Trophoblast cell (in vitro differentiated cells and primary cell): Measurements from ENCODE around the gene GNB3.

Experiments
- DNase-seq, 2 donors: peaks; one replicate each; pipeline ENCODE4 v3.0.0-alpha.2; 2016
- H2AFZ ChIP-seq: 2 replicates; pipeline ENCODE4 v1.6.1; 2013; ENCODE audit warnings: low read length, moderate library complexity, mild to moderate bottlenecking; ENCODE audit not compliant: insufficient read depth, poor library complexity
- H2AK5ac ChIP-seq: 2 replicates; pipeline ENCODE4 v1.6.1; 2013; ENCODE audit warnings: mild to moderate bottlenecking, low read length
- H2BK120ac ChIP-seq: 2 replicates; pipeline ENCODE4 v1.6.1; 2013; ENCODE audit warnings: low read length, mild to moderate bottlenecking, moderate library complexity; ENCODE audit not compliant: insufficient read depth, poor library complexity
- H2BK12ac ChIP-seq: 2 replicates; pipeline ENCODE4 v1.6.1; 2013; ENCODE audit warnings: mild to moderate bottlenecking, low read length, moderate library complexity
- H2BK5ac ChIP-seq: 2 replicates; pipeline ENCODE4 v1.6.1; 2013; ENCODE audit warnings: low read length, low read depth, moderate library complexity, mild to moderate bottlenecking; ENCODE audit not compliant: poor library complexity
- H3K14ac ChIP-seq: 2 replicates; pipeline ENCODE4 v1.6.1; 2013; ENCODE audit warnings: mild to moderate bottlenecking, low read length
- H3K18ac ChIP-seq: 2 replicates; pipeline ENCODE4 v1.6.1; 2013; ENCODE audit warnings: mild to moderate bottlenecking, low read length
- H3K23ac ChIP-seq: 2 replicates; pipeline ENCODE4 v1.6.1; 2013; ENCODE audit warnings: low read length
- H3K27ac ChIP-seq: 2 replicates; pipeline ENCODE4 v1.5.1; 2013; ENCODE audit warnings: low read depth, mild to moderate bottlenecking, inconsistent platforms, low read length, moderate library complexity
- H3K27me3 ChIP-seq: 2 replicates; pipeline ENCODE4 v1.6.1; 2013; ENCODE audit warnings: inconsistent platforms, mild to moderate bottlenecking, low read length, moderate library complexity; ENCODE audit not compliant: insufficient read depth
- H3K36me3 ChIP-seq, 2 experiments: 1 replicate in 1 of 2; 2 replicates in 1 of 2; pipeline ENCODE4 v1.6.1; 2013; ENCODE audit warnings: low read length in 2 of 2, mild to moderate bottlenecking in 2 of 2, moderate library complexity in 1 of 2; ENCODE audit not compliant: insufficient read depth in 2 of 2, control insufficient read depth in 1 of 2
- H3K4ac ChIP-seq: 2 replicates; pipeline ENCODE4 v1.6.1; 2013; ENCODE audit warnings: low read depth, mild to moderate bottlenecking, low read length, moderate library complexity
- H3K4me1 ChIP-seq, 2 experiments: 1 replicate in 1 of 2; 2 replicates in 1 of 2; pipeline ENCODE4 v1.6.1; 2013; ENCODE audit warnings: low read length in 2 of 2, mild to moderate bottlenecking in 2 of 2, moderate library complexity in 1 of 2; ENCODE audit not compliant: insufficient read depth in 2 of 2, control insufficient read depth in 1 of 2
- H3K4me2 ChIP-seq: 2 replicates; pipeline ENCODE4 v1.6.1; 2013; ENCODE audit warnings: inconsistent platforms, mild to moderate bottlenecking, low read length, moderate library complexity
- H3K4me3 ChIP-seq: 2 replicates; pipeline ENCODE4 v1.5.1; 2013; ENCODE audit warnings: mild to moderate bottlenecking, low read depth, low read length, inconsistent platforms
- H3K79me1 ChIP-seq: one replicate; pipeline ENCODE4 v1.6.1; 2013; ENCODE audit warnings: low read length
- H3K79me2 ChIP-seq: 2 replicates; pipeline ENCODE4 v1.6.1; 2013; ENCODE audit warnings: low read length, mild to moderate bottlenecking; ENCODE audit not compliant: control insufficient read depth, insufficient read depth, poor library complexity
- H3K9ac ChIP-seq: 2 replicates; pipeline ENCODE4 v1.6.1; 2013; ENCODE audit warnings: mild to moderate bottlenecking, low read length
- H3K9me3 ChIP-seq: 2 replicates; pipeline ENCODE4 v1.6.1; 2013; ENCODE audit warnings: low read depth, mild to moderate bottlenecking, control low read depth, inconsistent platforms, low read length; ENCODE audit not compliant: insufficient read depth
- H4K12ac ChIP-seq: 2 replicates; pipeline ENCODE4 v1.6.1; 2013; ENCODE audit warnings: low read depth, mild to moderate bottlenecking, low read length, moderate library complexity
- H4K8ac ChIP-seq: 2 replicates; pipeline ENCODE4 v1.6.1; 2013; ENCODE audit warnings: low read depth, mild to moderate bottlenecking, low read length, moderate library complexity
- H4K91ac ChIP-seq: one replicate; pipeline ENCODE4 v1.6.1; 2013; ENCODE audit warnings: low read depth, mild to moderate bottlenecking, low read length, moderate library complexity
- WGBS: extraction: QIAGEN DNeasy Blood & Tissue Kit; methylation state at CpG from one replicate; pipeline ENCODE4 v1.1.7; 2013; ENCODE audit warnings: missing lambda C conversion rate; ENCODE audit not compliant: insufficient read length, insufficient coverage; ENCODE audit errors: extremely low coverage; 5-methylcytosine and 5-hydroxymethylcytosine counted together

The GNB3 gene

GRCh38 chr12:6826734-6827436 is 13.8 kb upstream of the GNB3 start:
- H2BK12ac ChIP-seq = no peak overlapping the region
- no CpG with 5 or more reads among the region's 22 CpGs for WGBS
- H3K9ac ChIP-seq = no peak overlapping the region
- no peak for DNase-seq
- H2BK5ac ChIP-seq = no peak overlapping the region
- H3K4me2 ChIP-seq = peak overlapping the region; percentile 25
- peaks cover 17 to 21% of the 10 kb centered on the region in 2 experiments for H3K36me3 ChIP-seq
- no peak overlapping the region for H4K12ac ChIP-seq
- H3K79me2 ChIP-seq = peaks cover 8% of the 10 kb centered on the region
- H4K8ac ChIP-seq = no peak overlapping the region
- no peak overlapping the region for H3K4me3 ChIP-seq
- no peak overlapping the region for H3K27ac ChIP-seq
- H2AK5ac ChIP-seq = no peak overlapping the region
- no peak overlapping the region for H3K23ac ChIP-seq
- H3K14ac ChIP-seq = no peak overlapping the region
- no peak overlapping the region for H2BK120ac ChIP-seq
- no peak overlapping the region for H3K4ac ChIP-seq
- no peak overlapping the region for H2AFZ ChIP-seq
- H3K4me1 ChIP-seq = peaks cover 8 to 29% of the 10 kb centered on the region in 2 experiments
- H3K9me3 ChIP-seq = no peaks in the 10 kb centered on the region
- no peaks in the 10 kb centered on the region for H3K27me3 ChIP-seq
- no peak overlapping the region for H3K18ac ChIP-seq
- H3K79me1 ChIP-seq = peaks cover 11% of the 10 kb centered on the region
- no peak overlapping the region for H4K91ac ChIP-seq

GRCh38 chr12:6827437-6827911 is 13.3 kb upstream of the GNB3 start:
- no peak overlapping the region for H2BK120ac ChIP-seq
- no peak overlapping the region for H3K4ac ChIP-seq
- H3K79me1 ChIP-seq = peaks cover 10% of the 10 kb centered on the region
- no peaks in the 10 kb centered on the region for H3K9me3 ChIP-seq
- H3K4me1 ChIP-seq = peaks cover 4 to 23% of the 10 kb centered on the region in 2 experiments
- no peak overlapping the region for H3K14ac ChIP-seq
- no peak overlapping the region for H3K23ac ChIP-seq
- no peak overlapping the region for H4K12ac ChIP-seq
- H4K91ac ChIP-seq = no peak overlapping the region
- H3K18ac ChIP-seq = no peak overlapping the region
- H3K4me3 ChIP-seq = no peak overlapping the region
- peaks cover 21 to 25% of the 10 kb centered on the region in 2 experiments for H3K36me3 ChIP-seq
- H3K27me3 ChIP-seq = no peaks in the 10 kb centered on the region
- no peak overlapping the region for H2AK5ac ChIP-seq
- H3K9ac ChIP-seq = no peak overlapping the region
- H2BK5ac ChIP-seq = no peak overlapping the region
- no peak overlapping the region for H2AFZ ChIP-seq
- WGBS = no CpG with 5 or more reads among the region's 8 CpGs
- peaks cover 8% of the 10 kb centered on the region for H3K79me2 ChIP-seq
- no peak overlapping the region for H2BK12ac ChIP-seq
- DNase-seq = peak in 1 of 2 donors; percentile 33
- H3K4me2 ChIP-seq = peak overlapping the region; percentile 25
- H4K8ac ChIP-seq = no peak overlapping the region
- no peak overlapping the region for H3K27ac ChIP-seq

GRCh38 chr12:6827982-6828780 is 12.5 kb upstream of the GNB3 start, which contains the start of gene P3H3:
Gene P3H3 (plus strand): TSS chr12:6828407. CDS start chr12:6828441, 34 bp downstream.
- Histone ChIP-seq H3K79me1 (peaks cover 10% of the 10 kb centered on the region), H2AK5ac (peak within 1 kb of the TSS; percentile 92), H3K79me2 (peaks cover 8% of the 10 kb centered on the region), H3K23ac (no peak within 1 kb of the TSS), H3K18ac (peak within 1 kb of the TSS; percentile 96), H2BK12ac (peak within 1 kb of the TSS; percentile 10), H3K4ac (peak within 1 kb of the TSS; percentile 90), H2BK120ac (peak within 1 kb of the TSS; percentile 81), H3K27me3 (no peaks in the 10 kb centered on the region), H3K4me2 (peak within 1 kb of the TSS; percentile 97), H3K14ac (peak within 1 kb of the TSS; percentile 97), H3K36me3 (peaks cover 21 to 25% of the 10 kb centered on the region in 2 experiments), H2BK5ac (peak within 1 kb of the TSS; percentile 24), H4K12ac (peak within 1 kb of the TSS; percentile 94), H3K4me1 (peaks cover 0 to 20% of the 10 kb centered on the region in 2 experiments), H2AFZ (peak within 1 kb of the TSS; percentile 97), H4K8ac (peak within 1 kb of the TSS; percentile 81), H3K27ac (no peak within 1 kb of the TSS), H3K9ac (peak within 1 kb of the TSS; percentile 82), H3K4me3 (peak within 1 kb of the TSS; percentile 82), H4K91ac (peak within 1 kb of the TSS; percentile 91), H3K9me3 (no peaks in the 10 kb centered on the region)
- peak in 1 of 2 donors; percentile 18 for DNase-seq
- WGBS = no CpG with 5 or more reads among the region's 60 CpGs

- H3K23ac ChIP-seq = no peak overlapping the region
- peak overlapping the region; percentile 90 for H3K4ac ChIP-seq
- peaks cover 0 to 16% of the 10 kb centered on the region in 2 experiments for H3K4me1 ChIP-seq
- H2BK5ac ChIP-seq = peak overlapping the region; percentile 24
- peak overlapping the region; percentile 97 for H3K14ac ChIP-seq
- peak overlapping the region; percentile 92 for H2AK5ac ChIP-seq
- H3K36me3 ChIP-seq = peaks cover 28 to 32% of the 10 kb centered on the region in 2 experiments
- peak overlapping the region; percentile 81 for H4K8ac ChIP-seq
- peak overlapping the region; percentile 91 for H4K91ac ChIP-seq
- H3K9me3 ChIP-seq = no peaks in the 10 kb centered on the region
- peak overlapping the region; percentile 94 for H4K12ac ChIP-seq
- H3K79me1 ChIP-seq = peaks cover 10% of the 10 kb centered on the region
- H3K27ac ChIP-seq = no peak overlapping the region
- H3K4me2 ChIP-seq = peak overlapping the region; percentile 97
- H3K4me3 ChIP-seq = peak overlapping the region; percentile 82
- H2AFZ ChIP-seq = peak overlapping the region; percentile 97
- H3K9ac ChIP-seq = peak overlapping the region; percentile 82
- WGBS = no CpG with 5 or more reads among the region's 71 CpGs
- H2BK120ac ChIP-seq = peak overlapping the region; percentile 81
- no peak for DNase-seq
- peaks cover 8% of the 10 kb centered on the region for H3K79me2 ChIP-seq
- H2BK12ac ChIP-seq = peak overlapping the region; percentile 10
- H3K18ac ChIP-seq = peak overlapping the region; percentile 96
- H3K27me3 ChIP-seq = no peaks in the 10 kb centered on the region
These were observed 11.8 kb upstream of the GNB3 start for GRCh38 chr12:6828781-6829535.
